HUES6 (cell line): ENCODE measurements around the gene ATOX1.
A peak's percentile ranks its signal among the peaks of the same experiment; 100 is the strongest.

Source experiments
- H3K27ac ChIP-seq: 2 replicates; pipeline ENCODE4 v1.7.0; 2013; ENCODE audit warnings: low read depth, mild to moderate bottlenecking, low read length, inconsistent platforms
- H3K27me3 ChIP-seq: 2 replicates; pipeline ENCODE4 v1.6.1; 2013; ENCODE audit warnings: low read length; ENCODE audit not compliant: control insufficient read depth, insufficient read depth
- H3K36me3 ChIP-seq: 2 replicates; pipeline ENCODE4 v1.6.1; 2013; ENCODE audit warnings: low read length; ENCODE audit not compliant: control insufficient read depth, insufficient read depth
- H3K4me1 ChIP-seq: 2 replicates; pipeline ENCODE4 v1.6.1; 2013; ENCODE audit warnings: low read length; ENCODE audit not compliant: control insufficient read depth, insufficient read depth
- H3K4me3 ChIP-seq: 2 replicates; pipeline ENCODE4 v1.5.1; 2013; ENCODE audit warnings: low read depth, low read length
- H3K9ac ChIP-seq: one replicate; pipeline ENCODE4 v1.6.1; 2013; ENCODE audit warnings: mild to moderate bottlenecking, low read length
- H3K9me3 ChIP-seq: 2 replicates; pipeline ENCODE4 v1.6.1; 2013; ENCODE audit warnings: low read depth, low read length; ENCODE audit not compliant: control insufficient read depth, insufficient read depth

ATOX1 gene

DNA sequence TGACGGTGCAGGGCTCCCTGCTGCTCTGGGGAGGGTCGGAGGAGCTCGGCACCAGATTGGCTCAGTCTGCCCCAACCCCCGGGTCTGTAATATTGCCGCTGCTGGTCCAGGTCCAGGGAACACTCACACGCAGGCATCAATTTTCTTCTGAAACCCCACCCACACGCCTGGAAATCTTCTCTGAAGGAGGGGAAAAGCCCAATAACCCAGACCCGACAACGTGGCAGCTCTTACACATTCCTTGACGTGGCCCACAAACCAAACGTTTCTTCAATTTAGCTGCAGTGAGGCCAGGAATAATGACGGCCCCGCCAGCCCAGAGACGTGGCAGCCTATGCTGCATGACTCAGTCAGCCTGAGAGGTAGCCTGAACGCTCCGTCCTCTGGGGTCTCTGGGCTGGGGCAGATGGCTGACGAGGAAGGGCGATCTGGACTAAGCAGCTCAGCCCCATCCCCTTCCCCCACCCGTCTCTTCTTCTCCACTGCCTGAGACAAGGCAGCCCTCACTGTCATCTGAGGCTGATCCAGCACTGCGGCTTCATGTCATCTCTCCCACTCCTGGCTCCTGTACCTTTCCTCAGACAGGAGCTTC, 61.9 kb downstream of the ATOX1 start:
- Histone ChIP-seq H3K9me3 (no peaks in the 10 kb centered on the region), H3K27me3 (no peaks in the 10 kb centered on the region), H3K27ac (peak overlapping the region; percentile 13; the same call in 1 of the 2 replicates), H3K9ac (peak overlapping the region; percentile 23), H3K36me3 (no peaks in the 10 kb centered on the region), H3K4me3 (peak overlapping the region; percentile 36), H3K4me1 (peaks cover 40% of the 10 kb centered on the region)

DNA sequence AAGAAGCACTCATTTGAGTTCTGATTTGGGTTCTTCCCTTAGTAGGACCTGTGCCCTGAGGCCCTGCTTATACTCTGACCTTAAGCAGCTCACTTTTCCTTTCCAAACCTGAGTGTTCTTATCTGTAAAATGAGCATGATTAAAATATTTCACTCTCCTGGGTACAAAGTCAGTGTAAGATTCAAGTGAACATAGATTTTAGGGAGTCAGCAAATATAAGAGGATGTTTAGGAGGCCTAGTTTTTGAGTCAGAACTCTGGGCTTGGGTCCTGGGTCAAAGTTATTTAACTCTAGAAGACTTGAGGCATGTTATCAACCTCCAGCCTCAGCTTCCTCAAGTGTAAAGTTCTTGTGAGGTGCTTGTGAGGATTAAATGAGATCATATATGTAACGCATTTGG, 63.0 kb downstream of the ATOX1 start:
- H3K27me3 ChIP-seq: no peaks in the 10 kb centered on the region
- no peak overlapping the region for H3K9ac ChIP-seq
- H3K9me3 ChIP-seq: no peaks in the 10 kb centered on the region
- H3K27ac ChIP-seq: no peak overlapping the region
- peaks cover 40% of the 10 kb centered on the region for H3K4me1 ChIP-seq
- H3K36me3 ChIP-seq: no peaks in the 10 kb centered on the region
- no peak overlapping the region for H3K4me3 ChIP-seq

DNA sequence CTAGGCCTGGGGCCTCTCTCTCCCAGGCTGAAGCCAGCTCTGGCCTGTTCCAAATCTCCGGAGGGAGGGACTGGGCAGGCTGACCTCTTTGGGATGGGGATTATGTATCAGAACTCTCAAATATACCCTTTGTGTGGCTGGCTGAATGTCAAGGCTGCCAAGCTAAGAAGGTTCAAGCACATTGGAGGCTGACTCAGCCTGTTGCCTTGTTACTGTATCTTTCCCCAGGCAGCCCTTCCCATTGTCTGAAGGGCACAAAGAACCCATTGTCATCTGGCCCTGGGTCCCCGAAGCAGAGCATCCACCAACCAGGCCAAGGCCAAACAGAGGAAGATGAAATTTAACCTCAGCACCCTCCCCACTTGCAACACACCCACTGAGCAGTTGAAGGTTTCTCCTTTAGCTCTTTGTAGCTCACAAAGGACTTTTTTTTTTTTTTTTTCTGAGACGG, 64.4 kb downstream of the ATOX1 start:
- peaks cover 33% of the 10 kb centered on the region for H3K4me1 ChIP-seq
- H3K36me3 ChIP-seq: no peaks in the 10 kb centered on the region
- H3K27me3 ChIP-seq: no peaks in the 10 kb centered on the region
- H3K9ac ChIP-seq: no peak overlapping the region
- H3K4me3 ChIP-seq: no peak overlapping the region
- no peaks in the 10 kb centered on the region for H3K9me3 ChIP-seq
- no peak overlapping the region for H3K27ac ChIP-seq
